Kidney glomerular epithelial cell (primary cell): ENCODE data around the gene CDKN2B.

Experiments used
- DNase-seq: peaks from one replicate; lab custom pipeline; 2025; lab: John Stamatoyannopoulos, UW

The CDKN2B gene

GRCh38 chr9:21993893-21994555 lies 15.1 kb downstream of the CDKN2B start, which contains the start of gene CDKN2A:
Gene CDKN2A, minus strand, starts transcription at chr9:21994392.
- DNase-seq = no peak

GRCh38 chr9:21993007-21993406 lies 16.1 kb downstream of the CDKN2B start:
- no peak for DNase-seq

GRCh38 chr9:21991072-21991959 lies 17.8 kb downstream of the CDKN2B start:
- peak; percentile 50 for DNase-seq

- no peak for DNase-seq
Observed at GRCh38 chr9:21989440-21990189, 19.5 kb downstream of the CDKN2B start.

- DNase-seq = no peak
Observed at GRCh38 chr9:21988056-21988990, 20.8 kb downstream of the CDKN2B start.

- no peak for DNase-seq
Observed at GRCh38 chr9:21985964-21986667, 23.0 kb downstream of the CDKN2B start.

- DNase-seq = no peak
Observed at GRCh38 chr9:21984101-21984500, 25.0 kb downstream of the CDKN2B start.

GRCh38 chr9:21983561-21983935 lies 25.6 kb downstream of the CDKN2B start:
- DNase-seq = no peak

- no peak for DNase-seq
Observed at GRCh38 chr9:21982861-21983560, 26.1 kb downstream of the CDKN2B start.

- no peak for DNase-seq
Observed at GRCh38 chr9:21982391-21982790, 26.7 kb downstream of the CDKN2B start.

- no peak for DNase-seq
Observed at GRCh38 chr9:21976334-21976875, 32.7 kb downstream of the CDKN2B start.

GRCh38 chr9:21974722-21975409 lies 34.2 kb downstream of the CDKN2B start:
- peak; percentile 54 for DNase-seq

- DNase-seq = peak; percentile 22
Observed at GRCh38 chr9:21974343-21974721, 34.8 kb downstream of the CDKN2B start.

GRCh38 chr9:21972361-21972760 lies 36.7 kb downstream of the CDKN2B start:
- DNase-seq = no peak

GRCh38 chr9:21970800-21971640 lies 38.1 kb downstream of the CDKN2B start:
- DNase-seq = no peak

GRCh38 chr9:21969951-21970799 lies 38.9 kb downstream of the CDKN2B start:
- DNase-seq = no peak
